ENCODE measurements around the gene ITPK1.

The ITPK1 gene

DNA sequence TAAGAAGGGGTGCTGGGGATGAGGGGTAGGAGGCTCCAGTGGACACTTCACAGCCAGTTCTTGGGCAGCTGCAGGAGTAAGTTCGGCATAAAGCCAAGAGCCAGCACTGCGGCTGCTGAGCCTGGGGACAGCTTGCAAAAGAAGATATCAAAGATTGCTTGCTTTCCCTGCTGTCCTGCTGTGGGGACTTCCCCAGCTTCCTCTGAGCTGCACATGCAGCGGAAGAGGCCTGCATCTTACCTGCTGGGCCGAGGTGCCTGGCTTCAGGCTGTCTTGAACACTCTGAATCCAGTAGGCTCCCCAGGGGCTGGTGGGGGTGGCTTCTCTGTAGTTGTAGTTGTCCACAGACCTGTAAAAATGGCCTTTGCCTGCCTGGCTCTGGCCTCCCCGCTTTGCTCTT is 191.5 kb downstream of the ITPK1 start:
- Histone ChIP-seq H3K4me2 (no peak overlapping the region), H3K4me3 (IDR thresholded peaks at IDR 0.05; ENCODE audit: insufficient read depth, low read depth, low read length) (no peak overlapping the region), H3K27me3 (ENCODE audit: insufficient read depth, low read depth) (no peaks in the 10 kb centered on the region), H3K79me2 (ENCODE audit: insufficient read depth, low read depth) (no peaks in the 10 kb centered on the region), H4K20me1 (ENCODE audit: insufficient read depth) (no peaks in the 10 kb centered on the region), H3K36me3 (ENCODE audit: insufficient read depth) (no peaks in the 10 kb centered on the region), H3K27ac (no peak overlapping the region), H2AFZ (ENCODE audit: low read depth) (no peak overlapping the region), H3K9ac (no peak overlapping the region), H3K4me1 (ENCODE audit: low read depth, poor library complexity, severe bottlenecking) (peaks cover 10% of the 10 kb centered on the region)
- TF ChIP-seq, protein P1, sequence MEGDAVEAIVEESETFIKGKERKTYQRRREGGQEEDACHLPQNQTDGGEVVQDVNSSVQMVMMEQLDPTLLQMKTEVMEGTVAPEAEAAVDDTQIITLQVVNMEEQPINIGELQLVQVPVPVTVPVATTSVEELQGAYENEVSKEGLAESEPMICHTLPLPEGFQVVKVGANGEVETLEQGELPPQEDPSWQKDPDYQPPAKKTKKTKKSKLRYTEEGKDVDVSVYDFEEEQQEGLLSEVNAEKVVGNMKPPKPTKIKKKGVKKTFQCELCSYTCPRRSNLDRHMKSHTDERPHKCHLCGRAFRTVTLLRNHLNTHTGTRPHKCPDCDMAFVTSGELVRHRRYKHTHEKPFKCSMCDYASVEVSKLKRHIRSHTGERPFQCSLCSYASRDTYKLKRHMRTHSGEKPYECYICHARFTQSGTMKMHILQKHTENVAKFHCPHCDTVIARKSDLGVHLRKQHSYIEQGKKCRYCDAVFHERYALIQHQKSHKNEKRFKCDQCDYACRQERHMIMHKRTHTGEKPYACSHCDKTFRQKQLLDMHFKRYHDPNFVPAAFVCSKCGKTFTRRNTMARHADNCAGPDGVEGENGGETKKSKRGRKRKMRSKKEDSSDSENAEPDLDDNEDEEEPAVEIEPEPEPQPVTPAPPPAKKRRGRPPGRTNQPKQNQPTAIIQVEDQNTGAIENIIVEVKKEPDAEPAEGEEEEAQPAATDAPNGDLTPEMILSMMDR (conservative IDR thresholded peaks at IDR 0.05; ENCODE audit: low read depth, low read length), result no peak

DNA sequence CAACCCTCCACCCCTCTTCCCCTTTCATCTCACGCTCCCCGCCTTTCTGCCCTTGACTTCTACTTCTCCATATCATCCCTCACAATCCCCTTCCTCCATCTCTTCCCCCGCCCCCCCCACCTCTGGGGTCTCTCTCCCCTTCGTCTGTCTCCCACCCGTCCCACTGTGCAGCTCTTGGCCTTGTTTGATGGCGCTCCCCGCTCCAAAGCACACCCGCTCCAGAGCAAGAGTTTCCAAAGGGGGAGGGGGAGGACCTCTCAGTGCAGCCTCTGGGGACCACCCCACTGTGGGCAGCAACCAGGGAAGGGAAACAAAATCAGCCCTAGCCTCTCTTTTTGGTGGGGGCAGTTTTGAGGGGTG is 192.0 kb downstream of the ITPK1 start:
- H3K4me3 ChIP-seq (IDR thresholded peaks at IDR 0.05; ENCODE audit: insufficient read depth, low read depth, low read length), result no peak overlapping the region
- H3K4me1 ChIP-seq (ENCODE audit: low read depth, poor library complexity, severe bottlenecking), result peaks cover 10% of the 10 kb centered on the region
- no peak overlapping the region for H2AFZ ChIP-seq (ENCODE audit: low read depth)
- H3K27ac ChIP-seq, result no peak overlapping the region
- H4K20me1 ChIP-seq (ENCODE audit: insufficient read depth), result no peaks in the 10 kb centered on the region
- H3K36me3 ChIP-seq (ENCODE audit: insufficient read depth), result no peaks in the 10 kb centered on the region
- H3K9ac ChIP-seq, result no peak overlapping the region
- no peaks in the 10 kb centered on the region for H3K79me2 ChIP-seq (ENCODE audit: insufficient read depth, low read depth)
- TF ChIP-seq, protein P1 (conservative IDR thresholded peaks at IDR 0.05; ENCODE audit: low read depth, low read length), result no peak
- no peaks in the 10 kb centered on the region for H3K27me3 ChIP-seq (ENCODE audit: insufficient read depth, low read depth)
- H3K4me2 ChIP-seq, result no peak overlapping the region

DNA sequence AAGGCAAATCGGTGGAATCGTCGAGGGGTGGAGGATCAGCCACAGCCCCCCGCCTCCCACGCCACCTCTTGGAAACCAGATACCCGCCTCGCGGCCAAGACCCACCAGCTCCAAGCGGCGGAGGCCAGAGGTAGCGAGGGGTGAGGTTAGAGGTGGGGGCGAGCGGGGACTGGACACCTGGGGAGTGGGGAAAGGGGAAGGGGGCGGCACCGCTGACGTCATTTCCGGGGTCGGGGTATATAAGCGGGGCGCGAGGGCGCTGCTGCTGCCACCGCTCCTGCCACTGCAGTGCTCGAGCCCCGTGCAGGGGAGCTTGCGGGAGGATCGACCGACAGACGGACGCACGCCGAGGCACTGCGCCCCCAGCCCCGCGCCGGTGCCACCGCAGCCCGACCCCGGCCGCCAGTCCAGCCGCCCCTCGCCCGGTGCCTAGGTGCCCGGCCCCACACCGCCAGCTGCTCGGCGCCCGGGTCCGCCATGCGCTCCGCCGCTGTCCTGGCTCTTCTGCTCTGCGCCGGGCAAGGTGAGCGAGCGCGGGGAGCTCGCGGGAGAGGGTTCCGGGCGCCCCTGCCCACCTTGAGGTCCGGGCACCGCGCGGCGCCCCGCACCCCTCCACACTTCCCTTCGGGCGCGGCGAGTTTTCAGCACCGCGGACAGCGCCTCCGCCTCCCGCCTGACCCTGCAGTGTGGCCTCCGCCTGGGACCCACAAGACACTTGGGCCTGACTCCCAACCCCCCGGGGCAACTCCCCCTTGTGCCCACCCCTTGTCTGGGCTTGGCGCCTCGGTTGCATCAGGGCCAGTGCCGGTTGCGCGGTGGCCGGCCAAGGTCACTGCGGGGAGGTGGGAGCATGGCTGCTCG is 192.6 kb downstream of the ITPK1 start, which contains the start of gene CHGA:
TSS of gene CHGA (plus strand) at position 268 of the 861 bp plus-strand sequence. CDS start at position 478, 210 bp downstream.
- TF ChIP-seq, protein P1 (conservative IDR thresholded peaks at IDR 0.05; ENCODE audit: low read depth, low read length), result no peak
- Histone ChIP-seq H3K79me2 (ENCODE audit: insufficient read depth, low read depth) (no peaks in the 10 kb centered on the region), H3K4me3 (IDR thresholded peaks at IDR 0.05; ENCODE audit: insufficient read depth, low read depth, low read length) (no peak within 1 kb of the TSS), H3K9ac (no peak within 1 kb of the TSS), H3K27ac (no peak within 1 kb of the TSS), H4K20me1 (ENCODE audit: insufficient read depth) (no peaks in the 10 kb centered on the region), H3K4me2 (no peak within 1 kb of the TSS), H3K36me3 (ENCODE audit: insufficient read depth) (no peaks in the 10 kb centered on the region), H3K4me1 (ENCODE audit: low read depth, poor library complexity, severe bottlenecking) (peaks cover 10% of the 10 kb centered on the region), H2AFZ (ENCODE audit: low read depth) (no peak within 1 kb of the TSS), H3K27me3 (ENCODE audit: insufficient read depth, low read depth) (no peaks in the 10 kb centered on the region)

DNA sequence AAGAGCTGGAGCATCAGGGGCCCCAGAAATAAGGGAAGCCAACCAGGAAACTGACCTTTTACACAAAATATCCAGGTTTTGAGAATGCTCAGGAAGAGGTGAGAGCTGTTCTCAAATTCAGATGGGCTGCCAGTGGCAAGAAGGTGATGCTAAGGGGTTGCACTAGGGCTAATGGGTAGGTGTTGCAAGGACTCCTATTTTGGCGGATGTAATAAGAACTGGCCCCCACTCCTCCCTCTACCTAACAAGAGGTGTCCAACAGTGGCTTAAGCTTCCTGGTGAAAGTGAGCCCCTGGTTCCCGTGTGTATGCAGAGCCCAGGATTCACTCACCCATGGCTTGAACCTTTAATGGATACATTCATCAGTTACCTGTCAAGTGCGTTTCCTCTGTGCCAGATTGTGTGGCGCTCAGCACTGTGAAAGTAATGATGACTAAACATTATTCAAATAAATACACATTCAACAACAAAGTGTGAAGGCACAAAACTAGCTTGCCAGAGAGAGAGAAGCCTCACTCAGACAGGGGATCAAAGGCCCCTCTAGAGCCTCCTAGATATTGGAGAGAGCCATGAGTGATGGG is 193.5 kb downstream of the ITPK1 start:
- no peak overlapping the region for H2AFZ ChIP-seq (ENCODE audit: low read depth)
- H3K36me3 ChIP-seq (ENCODE audit: insufficient read depth), result no peaks in the 10 kb centered on the region
- no peak overlapping the region for H3K27ac ChIP-seq
- peaks cover 10% of the 10 kb centered on the region for H3K4me1 ChIP-seq (ENCODE audit: low read depth, poor library complexity, severe bottlenecking)
- no peaks in the 10 kb centered on the region for H3K79me2 ChIP-seq (ENCODE audit: insufficient read depth, low read depth)
- H4K20me1 ChIP-seq (ENCODE audit: insufficient read depth), result no peaks in the 10 kb centered on the region
- no peak overlapping the region for H3K4me3 ChIP-seq (IDR thresholded peaks at IDR 0.05; ENCODE audit: insufficient read depth, low read depth, low read length)
- TF ChIP-seq, protein P1 (conservative IDR thresholded peaks at IDR 0.05; ENCODE audit: low read depth, low read length), result no peak
- H3K27me3 ChIP-seq (ENCODE audit: insufficient read depth, low read depth), result no peaks in the 10 kb centered on the region
- no peak overlapping the region for H3K4me2 ChIP-seq
- H3K9ac ChIP-seq, result no peak overlapping the region

Data from KMS-11 (cell line).